ENCODE measurements around the gene VPS13A. TPM values are rescaled to one million over a fixed set of nuclear protein-coding genes. Genes with fewer than 3 reads are reported as not detected.
"Not testable (repeated sequence)": the region's sequence is repeated elsewhere in the genome, so short reads cannot be mapped to it uniquely, and the experiment has no call there.

The VPS13A gene
- total RNA-seq, 1 donor from 2014 or later = 35.2 TPM

- no peak for DNase-seq
Measured at GRCh38 chr9:77188242-77188641, 10.9 kb downstream of the VPS13A start.

- DNase-seq = no peak
Measured at GRCh38 chr9:77194423-77194822, 17.1 kb downstream of the VPS13A start.

- no peak for DNase-seq
Measured at GRCh38 chr9:77210116-77210515, 32.8 kb downstream of the VPS13A start.

GRCh38 chr9:77211561-77211960, 34.2 kb downstream of the VPS13A start:
- DNase-seq = no peak

GRCh38 chr9:77212801-77213200, 35.5 kb downstream of the VPS13A start:
- no peak for DNase-seq

GRCh38 chr9:77215874-77216273, 38.5 kb downstream of the VPS13A start:
- DNase-seq = peak; percentile 28

GRCh38 chr9:77218612-77219011, 41.3 kb downstream of the VPS13A start:
- peak; percentile 3 for DNase-seq

GRCh38 chr9:77221431-77221830, 44.1 kb downstream of the VPS13A start:
- DNase-seq = no peak

GRCh38 chr9:77224746-77225312, 47.5 kb downstream of the VPS13A start:
- no peak for DNase-seq

- no peak for DNase-seq
Measured at GRCh38 chr9:77236693-77237092, 59.4 kb downstream of the VPS13A start.

- DNase-seq = no peak
Measured at GRCh38 chr9:77237896-77238295, 60.6 kb downstream of the VPS13A start.

- DNase-seq = no peak
Measured at GRCh38 chr9:77251050-77251449, 73.7 kb downstream of the VPS13A start.

GRCh38 chr9:77257275-77257674, 79.9 kb downstream of the VPS13A start:
- DNase-seq = no peak

GRCh38 chr9:77261605-77262004, 84.3 kb downstream of the VPS13A start:
- DNase-seq = no peak

GRCh38 chr9:77267762-77268161, 90.4 kb downstream of the VPS13A start:
- DNase-seq = not testable (repeated sequence)

GRCh38 chr9:77271023-77271690, 93.8 kb downstream of the VPS13A start:
- no peak for DNase-seq

- DNase-seq = no peak
Measured at GRCh38 chr9:77276799-77277198, 99.5 kb downstream of the VPS13A start.

- DNase-seq = no peak
Measured at GRCh38 chr9:77277719-77278118, 100.4 kb downstream of the VPS13A start.

GRCh38 chr9:77283991-77284390, 106.7 kb downstream of the VPS13A start:
- no peak for DNase-seq

GRCh38 chr9:77284616-77285015, 107.3 kb downstream of the VPS13A start:
- DNase-seq = no peak

GRCh38 chr9:77290373-77290772, 113.0 kb downstream of the VPS13A start:
- DNase-seq = no peak

GRCh38 chr9:77291714-77292113, 114.4 kb downstream of the VPS13A start:
- peak; percentile 63 for DNase-seq

- DNase-seq = no peak
Measured at GRCh38 chr9:77293949-77294348, 116.6 kb downstream of the VPS13A start.

- no peak for DNase-seq
Measured at GRCh38 chr9:77304543-77304942, 127.2 kb downstream of the VPS13A start.

All from dermis blood vessel endothelial cell (primary cell).